ENCODE measurements around the gene RFC4. TPM values are rescaled to one million over a fixed set of nuclear protein-coding genes. Genes with fewer than 3 reads are reported as not detected.

RFC4 gene
- total and polyA plus RNA-seq, 9 of the 15 experiments (the other 6 are each of a cell fraction or from before 2014, with no cell fraction given) = 105 to 227 (median 180) TPM

DNA sequence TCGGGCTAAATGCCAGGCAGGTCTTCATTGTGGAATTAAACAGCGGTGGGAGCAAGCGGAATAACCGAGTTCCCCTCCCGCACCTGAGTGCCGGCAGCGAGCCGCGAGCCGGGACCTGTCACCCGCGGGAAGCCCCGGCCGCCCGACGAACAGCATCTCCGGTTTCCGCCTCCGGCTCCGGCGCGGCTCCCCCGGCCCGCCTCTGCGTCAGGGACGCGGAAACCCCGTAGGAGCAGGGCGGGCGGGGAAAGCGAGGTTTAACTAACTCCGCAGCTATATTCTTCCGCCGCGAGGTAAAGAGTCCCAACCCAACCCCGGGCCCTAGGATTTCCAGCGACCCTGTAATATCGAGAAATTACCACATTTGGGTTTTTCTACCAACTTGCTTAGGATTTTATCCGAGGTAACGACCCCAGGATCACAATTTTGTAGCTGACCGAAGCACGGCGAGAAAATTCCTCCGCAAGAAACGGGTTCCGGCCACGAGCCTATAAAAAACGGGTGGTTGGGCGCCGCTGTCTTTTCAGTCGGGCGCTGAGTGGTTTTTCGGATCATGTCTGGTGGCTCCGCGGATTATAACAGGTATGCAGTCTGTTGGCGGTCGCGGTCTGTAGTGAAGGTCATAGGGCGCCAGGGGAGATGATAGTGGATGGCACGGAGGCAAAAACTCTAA lies 23.1 kb downstream of the RFC4 start, which contains the start of gene EIF4A2 (continued):
- TF ChIP-seq, protein P1, sequence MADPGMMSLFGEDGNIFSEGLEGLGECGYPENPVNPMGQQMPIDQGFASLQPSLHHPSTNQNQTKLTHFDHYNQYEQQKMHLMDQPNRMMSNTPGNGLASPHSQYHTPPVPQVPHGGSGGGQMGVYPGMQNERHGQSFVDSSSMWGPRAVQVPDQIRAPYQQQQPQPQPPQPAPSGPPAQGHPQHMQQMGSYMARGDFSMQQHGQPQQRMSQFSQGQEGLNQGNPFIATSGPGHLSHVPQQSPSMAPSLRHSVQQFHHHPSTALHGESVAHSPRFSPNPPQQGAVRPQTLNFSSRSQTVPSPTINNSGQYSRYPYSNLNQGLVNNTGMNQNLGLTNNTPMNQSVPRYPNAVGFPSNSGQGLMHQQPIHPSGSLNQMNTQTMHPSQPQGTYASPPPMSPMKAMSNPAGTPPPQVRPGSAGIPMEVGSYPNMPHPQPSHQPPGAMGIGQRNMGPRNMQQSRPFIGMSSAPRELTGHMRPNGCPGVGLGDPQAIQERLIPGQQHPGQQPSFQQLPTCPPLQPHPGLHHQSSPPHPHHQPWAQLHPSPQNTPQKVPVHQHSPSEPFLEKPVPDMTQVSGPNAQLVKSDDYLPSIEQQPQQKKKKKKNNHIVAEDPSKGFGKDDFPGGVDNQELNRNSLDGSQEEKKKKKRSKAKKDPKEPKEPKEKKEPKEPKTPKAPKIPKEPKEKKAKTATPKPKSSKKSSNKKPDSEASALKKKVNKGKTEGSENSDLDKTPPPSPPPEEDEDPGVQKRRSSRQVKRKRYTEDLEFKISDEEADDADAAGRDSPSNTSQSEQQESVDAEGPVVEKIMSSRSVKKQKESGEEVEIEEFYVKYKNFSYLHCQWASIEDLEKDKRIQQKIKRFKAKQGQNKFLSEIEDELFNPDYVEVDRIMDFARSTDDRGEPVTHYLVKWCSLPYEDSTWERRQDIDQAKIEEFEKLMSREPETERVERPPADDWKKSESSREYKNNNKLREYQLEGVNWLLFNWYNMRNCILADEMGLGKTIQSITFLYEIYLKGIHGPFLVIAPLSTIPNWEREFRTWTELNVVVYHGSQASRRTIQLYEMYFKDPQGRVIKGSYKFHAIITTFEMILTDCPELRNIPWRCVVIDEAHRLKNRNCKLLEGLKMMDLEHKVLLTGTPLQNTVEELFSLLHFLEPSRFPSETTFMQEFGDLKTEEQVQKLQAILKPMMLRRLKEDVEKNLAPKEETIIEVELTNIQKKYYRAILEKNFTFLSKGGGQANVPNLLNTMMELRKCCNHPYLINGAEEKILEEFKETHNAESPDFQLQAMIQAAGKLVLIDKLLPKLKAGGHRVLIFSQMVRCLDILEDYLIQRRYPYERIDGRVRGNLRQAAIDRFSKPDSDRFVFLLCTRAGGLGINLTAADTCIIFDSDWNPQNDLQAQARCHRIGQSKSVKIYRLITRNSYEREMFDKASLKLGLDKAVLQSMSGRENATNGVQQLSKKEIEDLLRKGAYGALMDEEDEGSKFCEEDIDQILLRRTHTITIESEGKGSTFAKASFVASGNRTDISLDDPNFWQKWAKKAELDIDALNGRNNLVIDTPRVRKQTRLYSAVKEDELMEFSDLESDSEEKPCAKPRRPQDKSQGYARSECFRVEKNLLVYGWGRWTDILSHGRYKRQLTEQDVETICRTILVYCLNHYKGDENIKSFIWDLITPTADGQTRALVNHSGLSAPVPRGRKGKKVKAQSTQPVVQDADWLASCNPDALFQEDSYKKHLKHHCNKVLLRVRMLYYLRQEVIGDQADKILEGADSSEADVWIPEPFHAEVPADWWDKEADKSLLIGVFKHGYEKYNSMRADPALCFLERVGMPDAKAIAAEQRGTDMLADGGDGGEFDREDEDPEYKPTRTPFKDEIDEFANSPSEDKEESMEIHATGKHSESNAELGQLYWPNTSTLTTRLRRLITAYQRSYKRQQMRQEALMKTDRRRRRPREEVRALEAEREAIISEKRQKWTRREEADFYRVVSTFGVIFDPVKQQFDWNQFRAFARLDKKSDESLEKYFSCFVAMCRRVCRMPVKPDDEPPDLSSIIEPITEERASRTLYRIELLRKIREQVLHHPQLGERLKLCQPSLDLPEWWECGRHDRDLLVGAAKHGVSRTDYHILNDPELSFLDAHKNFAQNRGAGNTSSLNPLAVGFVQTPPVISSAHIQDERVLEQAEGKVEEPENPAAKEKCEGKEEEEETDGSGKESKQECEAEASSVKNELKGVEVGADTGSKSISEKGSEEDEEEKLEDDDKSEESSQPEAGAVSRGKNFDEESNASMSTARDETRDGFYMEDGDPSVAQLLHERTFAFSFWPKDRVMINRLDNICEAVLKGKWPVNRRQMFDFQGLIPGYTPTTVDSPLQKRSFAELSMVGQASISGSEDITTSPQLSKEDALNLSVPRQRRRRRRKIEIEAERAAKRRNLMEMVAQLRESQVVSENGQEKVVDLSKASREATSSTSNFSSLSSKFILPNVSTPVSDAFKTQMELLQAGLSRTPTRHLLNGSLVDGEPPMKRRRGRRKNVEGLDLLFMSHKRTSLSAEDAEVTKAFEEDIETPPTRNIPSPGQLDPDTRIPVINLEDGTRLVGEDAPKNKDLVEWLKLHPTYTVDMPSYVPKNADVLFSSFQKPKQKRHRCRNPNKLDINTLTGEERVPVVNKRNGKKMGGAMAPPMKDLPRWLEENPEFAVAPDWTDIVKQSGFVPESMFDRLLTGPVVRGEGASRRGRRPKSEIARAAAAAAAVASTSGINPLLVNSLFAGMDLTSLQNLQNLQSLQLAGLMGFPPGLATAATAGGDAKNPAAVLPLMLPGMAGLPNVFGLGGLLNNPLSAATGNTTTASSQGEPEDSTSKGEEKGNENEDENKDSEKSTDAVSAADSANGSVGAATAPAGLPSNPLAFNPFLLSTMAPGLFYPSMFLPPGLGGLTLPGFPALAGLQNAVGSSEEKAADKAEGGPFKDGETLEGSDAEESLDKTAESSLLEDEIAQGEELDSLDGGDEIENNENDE (IDR thresholded peaks at IDR 0.05; ENCODE audit: low read depth, low read length) = no peak
- no peak for TF ChIP-seq NR3C1 (CRISPR knock-in tag; IDR thresholded peaks at IDR 0.05)
- TF ChIP-seq POLR2AphosphoS5 (IDR thresholded peaks at IDR 0.05; ENCODE audit: control insufficient read depth, insufficient read depth, low read depth, low read length) = peak; percentile 99
- TF ChIP-seq CBX3 (IDR thresholded peaks at IDR 0.05; ENCODE audit: borderline replicate concordance in 1 of 2, low read length in 2 of 2) = peak in 1 of 2 experiments; percentile 23; a peak in 1 of 3 replicates
- peak; percentile 63; the same call in 1 of the 2 replicates for TF ChIP-seq PYGO2 (tag; IDR thresholded peaks at IDR 0.05)
- TF ChIP-seq, protein P2, sequence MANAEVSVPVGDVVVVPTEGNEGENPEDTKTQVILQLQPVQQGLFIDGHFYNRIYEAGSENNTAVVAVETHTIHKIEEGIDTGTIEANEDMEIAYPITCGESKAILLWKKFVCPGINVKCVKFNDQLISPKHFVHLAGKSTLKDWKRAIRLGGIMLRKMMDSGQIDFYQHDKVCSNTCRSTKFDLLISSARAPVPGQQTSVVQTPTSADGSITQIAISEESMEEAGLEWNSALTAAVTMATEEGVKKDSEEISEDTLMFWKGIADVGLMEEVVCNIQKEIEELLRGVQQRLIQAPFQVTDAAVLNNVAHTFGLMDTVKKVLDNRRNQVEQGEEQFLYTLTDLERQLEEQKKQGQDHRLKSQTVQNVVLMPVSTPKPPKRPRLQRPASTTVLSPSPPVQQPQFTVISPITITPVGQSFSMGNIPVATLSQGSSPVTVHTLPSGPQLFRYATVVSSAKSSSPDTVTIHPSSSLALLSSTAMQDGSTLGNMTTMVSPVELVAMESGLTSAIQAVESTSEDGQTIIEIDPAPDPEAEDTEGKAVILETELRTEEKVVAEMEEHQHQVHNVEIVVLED (CRISPR knock-in tag; IDR thresholded peaks at IDR 0.05) = peak; percentile 70
- TF ChIP-seq KDM1A (IDR thresholded peaks at IDR 0.05) = no peak
- TF ChIP-seq, protein P3, sequence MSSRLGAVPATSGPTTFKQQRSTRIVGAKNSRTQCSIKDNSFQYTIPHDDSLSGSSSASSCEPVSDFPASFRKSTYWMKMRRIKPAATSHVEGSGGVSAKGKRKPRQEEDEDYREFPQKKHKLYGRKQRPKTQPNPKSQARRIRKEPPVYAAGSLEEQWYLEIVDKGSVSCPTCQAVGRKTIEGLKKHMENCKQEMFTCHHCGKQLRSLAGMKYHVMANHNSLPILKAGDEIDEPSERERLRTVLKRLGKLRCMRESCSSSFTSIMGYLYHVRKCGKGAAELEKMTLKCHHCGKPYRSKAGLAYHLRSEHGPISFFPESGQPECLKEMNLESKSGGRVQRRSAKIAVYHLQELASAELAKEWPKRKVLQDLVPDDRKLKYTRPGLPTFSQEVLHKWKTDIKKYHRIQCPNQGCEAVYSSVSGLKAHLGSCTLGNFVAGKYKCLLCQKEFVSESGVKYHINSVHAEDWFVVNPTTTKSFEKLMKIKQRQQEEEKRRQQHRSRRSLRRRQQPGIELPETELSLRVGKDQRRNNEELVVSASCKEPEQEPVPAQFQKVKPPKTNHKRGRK (tag; IDR thresholded peaks at IDR 0.05) = no peak
- peak in 2 of 3 experiments; percentile 64 to 78 for TF ChIP-seq YY1 (IDR thresholded peaks at IDR 0.05; ENCODE audit: borderline replicate concordance in 1 of 3, control insufficient read depth in 1 of 3, extremely low read depth in 1 of 3, insufficient read depth in 3 of 3, insufficient read length in 1 of 3, insufficient replicate concordance in 2 of 3, low read depth in 1 of 3, low read length in 2 of 3)

All from K562 (cell line).